Measurements from ENCODE around the gene MSL1.

GRCh38 chr17:40090237-40091119 is 31.3 kb upstream of the MSL1 start:
- no peak for TF ChIP-seq CTCF (IDR thresholded peaks at IDR 0.05; ENCODE audit: insufficient read depth, low read length, poor library complexity, severe bottlenecking)
- no peak for TF ChIP-seq EZH2phosphoT487 (conservative IDR thresholded peaks at IDR 0.05; ENCODE audit: low read length)

Data from SU-DHL-6 (cell line).